Natural killer cell (primary cell): Measurements from ENCODE around the gene CYTH1. TPM values are rescaled to one million over a fixed set of nuclear protein-coding genes. Genes with fewer than 3 reads are reported as not detected.

Experiments used
- ATAC-seq, 3 donors: fragments of 150-1000 bp in 2 of 3; fragments of 200-7000 bp in 1 of 3; cut with Tn5 transposase; 1 replicate in 1 of 3; 2 replicates in 2 of 3; pipeline ENCODE4 v1.10.0; 2021; ENCODE audit warnings: mild to moderate bottlenecking in 2 of 3, moderate library complexity in 2 of 3
- DNase-seq, 2 donors: peaks; one replicate each; pipeline versions ENCODE4 v3.0.0 to v3.0.0-alpha.2; 2013 to 2021; ENCODE audit warnings: mixed read lengths in 1 of 2
- H3K27ac ChIP-seq: one replicate; pipeline ENCODE4 v1.5.1; 2013; ENCODE audit warnings: mild to moderate bottlenecking, low read length
- H3K27me3 ChIP-seq: one replicate; pipeline ENCODE4 v1.6.1; 2013; ENCODE audit warnings: low read length; ENCODE audit not compliant: control insufficient read depth, insufficient read depth
- H3K36me3 ChIP-seq: one replicate; pipeline ENCODE4 v1.6.1; 2013; ENCODE audit warnings: low read length; ENCODE audit not compliant: control insufficient read depth, insufficient read depth
- H3K4me1 ChIP-seq: one replicate; pipeline ENCODE4 v1.6.1; 2013; ENCODE audit warnings: low read length; ENCODE audit not compliant: control insufficient read depth, insufficient read depth
- H3K4me3 ChIP-seq: one replicate; pipeline ENCODE4 v1.5.1; 2013; ENCODE audit warnings: low read length
- H3K9me3 ChIP-seq: one replicate; pipeline ENCODE4 v1.6.1; 2013; ENCODE audit warnings: low read length; ENCODE audit not compliant: control insufficient read depth, insufficient read depth
- H3K27ac Mint-ChIP-seq, 2 donors: one replicate each; pipeline ENCODE4 v1.8.0; 2022; ENCODE audit warnings: mild to moderate bottlenecking in 2 of 2, mixed read lengths in 2 of 2, moderate library complexity in 1 of 2
- H3K27me3 Mint-ChIP-seq, 2 donors: one replicate each; pipeline ENCODE4 v1.8.0; 2022; ENCODE audit warnings: low read depth in 2 of 2, mixed read lengths in 2 of 2
- H3K36me3 Mint-ChIP-seq: one replicate; pipeline ENCODE4 v1.8.0; 2022; ENCODE audit warnings: mixed read lengths
- H3K4me1 Mint-ChIP-seq, 2 donors: one replicate each; pipeline ENCODE4 v1.8.0; 2022; ENCODE audit warnings: mixed read lengths in 2 of 2
- H3K4me3 Mint-ChIP-seq: one replicate; pipeline ENCODE4 v1.8.0; 2022; ENCODE audit warnings: mild to moderate bottlenecking, moderate library complexity, mixed read lengths
- H3K9me3 Mint-ChIP-seq, 2 donors: one replicate each; pipeline ENCODE4 v1.8.0; 2022; ENCODE audit warnings: mixed read lengths in 2 of 2
- WGBS: methylation state at CpG from one replicate; pipeline ENCODE4 v1.1.7; 2013; ENCODE audit warnings: missing lambda C conversion rate; ENCODE audit not compliant: insufficient coverage; 5-methylcytosine and 5-hydroxymethylcytosine counted together
- intact Hi-C: fragments of 100-400 bp; cut with micrococcal nuclease; formaldehyde crosslinking; loops from one replicate; pipeline ENCODE4 v1.14.2; 2022
- total RNA-seq, 4 donors: library from RNA; stranded (reverse); fragments of 120-200 nt in 1 of 4; gene quantifications; one replicate each; pipeline versions ENCODE4 v1.2.3 to v1.2.4, GENCODE V29; 2013 to 2022
- TF ChIP-seq, protein P1 (sequence below): fragments of 200-600 bp; IDR thresholded peaks from one replicate; pipeline ENCODE4 v1.8.0; 2022; ENCODE audit warnings: antibody characterized with exemption

The CYTH1 gene
- total RNA-seq, 3 donors from 2014 or later (not counting 1 experiment from before 2014, with no cell fraction given), result 437 to 514 (median 457) TPM

GRCh38 chr17:78738698-78739097 lies 43.4 kb downstream of the CYTH1 start:
- Histone ChIP-seq H3K27me3 (no peaks in the 10 kb centered on the region), H3K27ac (peak overlapping the region; percentile 69), H3K9me3 (no peaks in the 10 kb centered on the region), H3K36me3 (peaks cover 1% of the 10 kb centered on the region), H3K4me3 (no peak overlapping the region), H3K4me1 (peaks cover 71% of the 10 kb centered on the region)
- 48% methylated on average over 4 of the region's 5 CpGs for WGBS
- DNase-seq, result no peak
- H3K4me3 Mint-ChIP-seq, result peak overlapping the region; percentile 95
- H3K27me3 Mint-ChIP-seq, result no peaks in the 10 kb centered on the region
- no peaks in the 10 kb centered on the region for H3K36me3 Mint-ChIP-seq
- TF ChIP-seq, protein P1, sequence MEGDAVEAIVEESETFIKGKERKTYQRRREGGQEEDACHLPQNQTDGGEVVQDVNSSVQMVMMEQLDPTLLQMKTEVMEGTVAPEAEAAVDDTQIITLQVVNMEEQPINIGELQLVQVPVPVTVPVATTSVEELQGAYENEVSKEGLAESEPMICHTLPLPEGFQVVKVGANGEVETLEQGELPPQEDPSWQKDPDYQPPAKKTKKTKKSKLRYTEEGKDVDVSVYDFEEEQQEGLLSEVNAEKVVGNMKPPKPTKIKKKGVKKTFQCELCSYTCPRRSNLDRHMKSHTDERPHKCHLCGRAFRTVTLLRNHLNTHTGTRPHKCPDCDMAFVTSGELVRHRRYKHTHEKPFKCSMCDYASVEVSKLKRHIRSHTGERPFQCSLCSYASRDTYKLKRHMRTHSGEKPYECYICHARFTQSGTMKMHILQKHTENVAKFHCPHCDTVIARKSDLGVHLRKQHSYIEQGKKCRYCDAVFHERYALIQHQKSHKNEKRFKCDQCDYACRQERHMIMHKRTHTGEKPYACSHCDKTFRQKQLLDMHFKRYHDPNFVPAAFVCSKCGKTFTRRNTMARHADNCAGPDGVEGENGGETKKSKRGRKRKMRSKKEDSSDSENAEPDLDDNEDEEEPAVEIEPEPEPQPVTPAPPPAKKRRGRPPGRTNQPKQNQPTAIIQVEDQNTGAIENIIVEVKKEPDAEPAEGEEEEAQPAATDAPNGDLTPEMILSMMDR, result no peak
- H3K9me3 Mint-ChIP-seq, result no peaks in the 10 kb centered on the region
- H3K4me1 Mint-ChIP-seq, result peaks cover 89 to 94% of the 10 kb centered on the region in 2 donors
- intact Hi-C loops, result loop anchor here (2.0 kb wide), 1 partner anchor 14 kb away; no protein-coding TSS in a partner anchor
- no peak for ATAC-seq
- H3K27ac Mint-ChIP-seq, result peak overlapping the region; percentile 93

- TF ChIP-seq, protein P1, result no peak
Observed at GRCh38 chr17:78738278-78738677, 43.8 kb downstream of the CYTH1 start.

DNA sequence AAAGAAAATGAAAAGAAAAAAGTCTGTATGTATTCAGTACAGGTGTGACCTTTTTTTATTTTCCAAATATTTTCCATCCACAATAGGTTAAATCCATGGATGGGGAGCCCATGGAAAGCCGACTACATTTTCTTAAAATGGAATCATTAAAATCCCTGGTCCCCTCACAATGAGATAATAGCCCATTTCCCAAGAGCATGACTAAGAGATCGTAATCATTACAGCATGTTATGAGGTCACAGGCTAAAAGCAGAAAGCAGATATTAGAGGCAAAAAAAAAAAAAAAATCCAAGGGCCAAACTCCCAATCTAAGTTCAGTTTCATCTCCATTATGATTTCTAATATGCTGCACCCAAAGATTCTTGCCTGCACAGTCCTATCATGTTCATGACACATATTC lies 44.7 kb downstream of the CYTH1 start:
- Mint-ChIP-seq H3K4me3 (peak overlapping the region; percentile 95), H3K4me1 (peaks cover 92% of the 10 kb centered on the region in 2 donors), H3K36me3 (no peaks in the 10 kb centered on the region), H3K27me3 (no peaks in the 10 kb centered on the region), H3K9me3 (no peaks in the 10 kb centered on the region), H3K27ac (peak overlapping the region; percentile 93)
- no peaks in the 10 kb centered on the region for H3K9me3 ChIP-seq
- ATAC-seq (no peak), DNase-seq (peak in 1 of 2 donors; percentile 47)
- TF ChIP-seq, protein P1, result no peak
- H3K4me1 ChIP-seq, result peaks cover 70% of the 10 kb centered on the region
- no peaks in the 10 kb centered on the region for H3K27me3 ChIP-seq
- H3K27ac ChIP-seq, result peak overlapping the region; percentile 75
- peak overlapping the region; percentile 67 for H3K4me3 ChIP-seq
- WGBS, result 54% methylated on average over 2 of the region's 2 CpGs
- no peaks in the 10 kb centered on the region for H3K36me3 ChIP-seq
- intact Hi-C loops, result loop anchor here (1.0 kb wide), 1 partner anchor 8 kb away; no protein-coding TSS in a partner anchor

More at GRCh38 chr17:78738278-78738677, 43.8 kb downstream of the CYTH1 start:
- no peaks in the 10 kb centered on the region for H3K27me3 ChIP-seq
- no peaks in the 10 kb centered on the region for H3K36me3 Mint-ChIP-seq
- H3K4me1 Mint-ChIP-seq, result peaks cover 89 to 94% of the 10 kb centered on the region in 2 donors
- intact Hi-C loops, result loop anchor here (2.0 kb wide), 1 partner anchor 13 kb away; no protein-coding TSS in a partner anchor
- H3K9me3 Mint-ChIP-seq, result no peaks in the 10 kb centered on the region
- H3K9me3 ChIP-seq, result no peaks in the 10 kb centered on the region
- peak overlapping the region; percentile 93 for H3K27ac Mint-ChIP-seq
- peak overlapping the region; percentile 95 for H3K4me3 Mint-ChIP-seq
- H3K4me3 ChIP-seq, result no peak overlapping the region
- H3K36me3 ChIP-seq, result no peaks in the 10 kb centered on the region
- no peak for DNase-seq
- WGBS, result 68% methylated on average over 6 of the region's 6 CpGs
- H3K27ac ChIP-seq, result peak overlapping the region; percentile 9
- H3K27me3 Mint-ChIP-seq, result no peaks in the 10 kb centered on the region
- peaks cover 75% of the 10 kb centered on the region for H3K4me1 ChIP-seq
- ATAC-seq, result no peak
